Gastrocnemius medialis (tissue), 4 donors: ENCODE data around the gene NR1H3.

ENCODE experiments used
- POLR2A ChIP-seq, 2 donors: fragments of 450-650 bp; IDR thresholded peaks; one replicate each; pipeline ENCODE4 v1.6.1; 2017; ENCODE audit warnings: antibody characterized with exemption in 2 of 2, mild to moderate bottlenecking in 2 of 2, moderate library complexity in 2 of 2
- TF ChIP-seq, protein P1 (sequence below), 5 experiments: fragments of 450-650 bp in 3 of 5; fragments of 200-600 bp in 2 of 5; sonication (generic) in 2 of 5; IDR thresholded peaks in 4 of 5; conservative IDR thresholded peaks in 1 of 5; 1 replicate in 4 of 5; 2 replicates in 1 of 5; pipeline ENCODE4 v1.5.1; 2016 to 2019; ENCODE audit warnings: antibody characterized with exemption in 5 of 5, mild to moderate bottlenecking in 3 of 5, moderate library complexity in 3 of 5

DNA sequence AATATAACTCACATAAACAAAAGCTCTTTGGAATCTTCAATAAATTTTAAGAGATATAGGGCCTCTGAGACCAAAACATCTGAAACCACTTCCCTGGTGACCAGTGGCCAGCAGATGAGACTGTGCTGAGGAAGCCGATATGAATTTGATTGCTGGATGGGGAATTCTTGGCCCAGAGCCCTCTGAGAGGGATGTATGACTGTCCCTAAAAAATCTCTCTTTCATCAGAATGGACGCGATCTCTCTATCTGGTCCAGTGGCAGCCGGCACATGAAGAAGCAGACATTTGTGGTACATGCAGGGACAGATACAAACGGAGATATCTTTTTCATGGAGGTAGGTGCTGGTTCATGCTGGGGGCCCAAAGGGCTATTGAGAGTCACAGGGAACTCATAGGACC, 57.2 kb downstream of the NR1H3 start:
- TF ChIP-seq, protein P1, sequence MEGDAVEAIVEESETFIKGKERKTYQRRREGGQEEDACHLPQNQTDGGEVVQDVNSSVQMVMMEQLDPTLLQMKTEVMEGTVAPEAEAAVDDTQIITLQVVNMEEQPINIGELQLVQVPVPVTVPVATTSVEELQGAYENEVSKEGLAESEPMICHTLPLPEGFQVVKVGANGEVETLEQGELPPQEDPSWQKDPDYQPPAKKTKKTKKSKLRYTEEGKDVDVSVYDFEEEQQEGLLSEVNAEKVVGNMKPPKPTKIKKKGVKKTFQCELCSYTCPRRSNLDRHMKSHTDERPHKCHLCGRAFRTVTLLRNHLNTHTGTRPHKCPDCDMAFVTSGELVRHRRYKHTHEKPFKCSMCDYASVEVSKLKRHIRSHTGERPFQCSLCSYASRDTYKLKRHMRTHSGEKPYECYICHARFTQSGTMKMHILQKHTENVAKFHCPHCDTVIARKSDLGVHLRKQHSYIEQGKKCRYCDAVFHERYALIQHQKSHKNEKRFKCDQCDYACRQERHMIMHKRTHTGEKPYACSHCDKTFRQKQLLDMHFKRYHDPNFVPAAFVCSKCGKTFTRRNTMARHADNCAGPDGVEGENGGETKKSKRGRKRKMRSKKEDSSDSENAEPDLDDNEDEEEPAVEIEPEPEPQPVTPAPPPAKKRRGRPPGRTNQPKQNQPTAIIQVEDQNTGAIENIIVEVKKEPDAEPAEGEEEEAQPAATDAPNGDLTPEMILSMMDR (IDR thresholded peaks at IDR 0.05 in 4 of 5, conservative IDR thresholded peaks at IDR 0.05 in 1 of 5) = no peak
- TF ChIP-seq POLR2A (IDR thresholded peaks at IDR 0.05) = no peak
